Fibroblast of skin of left biceps (primary cell): ENCODE measurements around the gene SLC35E1.
A peak's percentile ranks its signal among the peaks of the same experiment; 100 is the strongest.
"Not testable (repeated sequence)": the region's sequence is repeated elsewhere in the genome, so short reads cannot be mapped to it uniquely, and the experiment has no call there.

Source experiments
- DNase-seq, 2 experiments: peaks; one replicate each; pipeline ENCODE4 v3.0.0-alpha.2; 2013; ENCODE audit warnings: low read depth in 2 of 2

Gene SLC35E1

DNA sequence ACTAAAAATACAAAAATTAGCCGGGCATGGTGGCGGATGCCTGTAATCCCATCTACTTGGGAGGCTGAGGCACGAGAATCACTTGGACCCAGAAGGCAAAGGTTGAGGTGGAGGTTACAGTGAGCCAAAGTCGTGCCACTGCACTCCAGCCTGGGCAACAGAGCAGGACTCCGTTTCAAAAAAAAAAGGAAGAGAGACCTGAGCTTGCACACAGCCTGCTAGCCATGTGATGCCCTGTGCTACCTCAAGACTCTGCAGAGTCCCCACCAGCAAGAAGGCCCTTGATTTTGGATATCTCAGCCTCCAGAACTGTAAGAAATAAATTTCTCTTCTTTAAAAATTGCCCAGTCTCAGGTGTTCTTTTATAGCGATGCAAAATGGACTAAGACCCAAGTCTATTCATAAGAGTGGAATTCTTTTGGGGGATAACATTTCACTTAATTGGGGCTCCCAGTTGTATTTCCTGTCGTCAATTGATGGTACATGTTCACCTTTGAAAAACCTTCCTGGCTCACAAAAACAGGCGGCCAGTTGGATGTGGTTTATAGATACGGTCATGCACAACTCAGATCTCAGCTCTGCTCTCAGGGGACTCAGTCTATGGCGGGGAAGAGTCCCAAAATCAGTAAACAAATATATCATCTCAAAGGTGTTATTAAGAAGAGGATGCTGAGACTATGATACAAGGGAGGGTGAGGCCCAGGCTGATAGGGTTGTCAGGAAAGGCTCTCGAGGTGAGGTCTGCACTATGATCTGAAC, 27.6 kb downstream of the SLC35E1 start:
- no peak for DNase-seq

DNA sequence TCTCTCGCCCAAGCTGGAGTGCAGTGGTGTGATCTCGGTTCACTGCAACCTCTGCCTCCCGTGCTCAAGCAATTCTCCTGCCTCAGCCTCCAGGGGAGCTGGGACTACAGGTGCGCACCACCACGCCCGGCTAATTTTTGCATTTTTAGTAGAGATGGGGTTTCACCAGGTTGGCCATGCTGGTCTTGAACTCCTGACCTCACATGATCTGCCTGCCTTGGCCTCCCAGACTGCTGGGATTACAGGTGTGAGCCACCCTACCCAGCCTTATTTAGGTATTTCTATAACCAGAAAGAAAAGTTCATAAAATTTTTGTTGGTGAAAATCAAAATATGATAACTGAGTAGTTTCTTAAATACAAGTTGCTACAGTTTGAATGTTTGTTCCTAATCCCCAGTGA, 28.5 kb downstream of the SLC35E1 start:
- DNase-seq, result not testable (repeated sequence)

- DNase-seq, result no peak
These were observed 29.2 kb downstream of the SLC35E1 start for GRCh38 chr19:16542910-16543472.

DNA sequence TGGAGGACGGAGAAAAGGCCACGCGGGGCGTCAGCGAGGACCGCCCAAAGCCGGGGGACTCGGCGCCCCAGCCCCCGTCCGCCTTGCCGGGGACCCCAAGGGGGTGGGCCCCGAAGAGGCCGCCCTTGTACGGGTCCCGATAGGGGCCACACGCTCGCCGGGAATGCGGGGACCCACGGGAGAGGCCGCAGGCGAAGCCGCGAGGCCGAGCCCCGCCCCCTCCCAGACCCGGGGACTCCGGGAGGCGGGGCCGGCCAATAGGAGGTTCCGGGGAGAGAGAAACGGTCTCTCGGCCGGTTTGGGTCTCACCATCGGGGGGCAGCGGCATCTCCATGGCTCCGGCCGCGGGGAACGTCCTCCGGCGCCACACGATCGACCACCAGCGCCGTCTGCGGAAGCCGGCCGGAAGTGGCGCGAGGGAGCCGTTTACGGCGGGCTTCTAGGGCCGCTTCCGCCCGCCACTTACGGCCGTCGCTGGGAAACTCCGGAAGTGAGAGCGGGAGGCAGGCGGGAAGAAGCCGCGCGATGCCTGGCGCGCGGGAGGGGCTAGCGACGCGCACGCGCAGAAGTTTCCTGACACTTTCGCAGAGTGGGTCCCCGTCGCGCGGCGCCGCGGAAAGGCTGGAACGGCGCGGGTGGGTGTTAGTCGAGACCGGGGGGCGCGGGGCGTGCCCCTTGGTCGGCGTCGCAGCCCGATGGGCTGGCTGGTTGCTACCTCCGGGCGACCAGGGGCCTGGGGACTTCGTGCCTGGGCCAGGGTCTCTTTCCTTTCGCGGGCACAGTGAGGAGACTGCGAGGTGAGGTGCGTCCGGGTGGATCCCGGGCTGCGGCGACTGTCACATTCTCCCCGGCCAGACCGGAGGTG, 29.9 kb downstream of the SLC35E1 start, which contains the start of gene CHERP:
Gene CHERP (minus strand): TSS at position 393 of the 865 bp plus-strand sequence. CDS start 59 bp downstream, at position 334.
- DNase-seq, result peak; percentile 80 to 82

DNA sequence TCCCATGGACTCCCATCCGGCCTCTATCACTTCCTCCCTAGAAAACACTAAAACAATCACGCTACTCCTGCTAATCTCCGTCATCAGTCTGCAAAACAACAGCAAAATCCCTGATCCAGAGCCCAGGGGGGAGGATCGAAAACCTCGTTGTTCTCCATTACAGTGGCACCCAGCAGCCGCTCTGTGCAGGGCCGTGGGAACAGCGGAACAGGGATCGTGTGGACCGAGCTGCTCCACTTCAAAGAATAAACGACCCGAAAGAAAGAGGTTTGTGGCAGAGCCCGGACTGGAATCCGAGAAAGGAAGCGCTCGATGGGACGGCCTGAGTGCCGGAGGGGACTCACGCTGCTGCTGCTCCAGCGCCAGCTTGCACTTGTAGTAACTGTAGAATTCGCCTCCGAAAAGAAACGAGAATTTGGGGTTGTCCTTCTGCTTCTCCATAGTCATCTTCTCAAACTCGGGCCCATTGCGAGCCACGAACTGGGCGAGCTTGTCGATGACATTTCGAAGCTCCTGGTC, 30.6 kb downstream of the SLC35E1 start:
- no peak for DNase-seq

DNA sequence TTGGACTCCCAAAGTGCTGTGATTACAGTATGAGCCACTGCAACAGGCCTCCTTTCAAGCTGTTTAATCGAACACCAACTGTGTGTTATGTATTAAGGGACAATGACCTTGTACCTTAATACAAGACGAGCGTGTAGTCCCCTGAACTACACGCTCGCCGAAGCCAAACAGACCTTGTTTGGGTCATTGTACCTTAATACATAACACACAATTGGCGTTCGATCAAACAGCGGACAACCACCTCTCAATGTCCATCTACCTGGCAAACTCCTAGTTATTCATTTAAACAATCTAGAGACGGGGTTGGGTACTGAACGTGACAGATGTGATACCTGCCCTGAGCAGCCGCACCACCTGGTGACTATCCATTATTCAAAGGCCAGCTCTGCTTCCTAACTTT, 31.3 kb downstream of the SLC35E1 start:
- DNase-seq, result no peak

GRCh38 chr19:16537111-16537510, 35.1 kb downstream of the SLC35E1 start:
- no peak for DNase-seq

GRCh38 chr19:16536130-16536529, 36.1 kb downstream of the SLC35E1 start:
- DNase-seq, result no peak

DNA sequence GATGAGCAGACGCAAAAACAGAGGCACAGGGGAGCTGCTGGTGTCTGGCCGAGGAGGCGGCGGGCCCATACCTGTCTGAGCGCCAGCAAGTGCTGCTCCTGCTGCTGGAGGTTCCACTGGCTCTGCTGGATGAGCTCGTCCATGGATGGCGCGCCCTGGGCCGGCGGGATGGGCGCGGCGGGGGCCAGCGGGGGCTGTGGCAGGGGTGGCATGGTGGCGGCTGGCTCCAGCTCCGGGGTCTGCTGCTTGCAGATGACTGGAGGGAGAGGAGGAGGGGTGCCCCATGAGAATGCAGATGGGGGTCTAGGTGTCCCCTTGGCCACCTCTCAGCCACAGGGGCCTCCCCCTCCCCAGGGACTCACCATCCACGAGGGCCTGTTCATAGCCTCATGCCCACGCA, 36.8 kb downstream of the SLC35E1 start:
- DNase-seq, result no peak

- no peak for DNase-seq
These were observed 39.6 kb downstream of the SLC35E1 start for GRCh38 chr19:16532440-16533234.

DNA sequence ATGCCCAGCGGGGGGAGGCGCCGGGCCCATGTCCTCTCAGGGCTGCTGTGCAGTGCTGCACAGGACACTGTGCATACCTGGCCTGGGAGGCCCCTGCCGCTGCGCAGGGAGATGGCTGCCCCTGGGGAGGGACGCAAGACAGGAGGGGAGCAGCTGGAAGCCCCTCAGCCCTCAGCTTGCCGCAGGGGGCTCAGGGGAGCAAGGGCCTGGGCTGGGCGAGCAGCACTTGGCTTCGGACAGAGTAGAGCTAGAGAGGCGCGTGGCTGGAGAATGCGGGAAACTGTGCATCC, 40.9 kb downstream of the SLC35E1 start:
- DNase-seq, result no peak

DNA sequence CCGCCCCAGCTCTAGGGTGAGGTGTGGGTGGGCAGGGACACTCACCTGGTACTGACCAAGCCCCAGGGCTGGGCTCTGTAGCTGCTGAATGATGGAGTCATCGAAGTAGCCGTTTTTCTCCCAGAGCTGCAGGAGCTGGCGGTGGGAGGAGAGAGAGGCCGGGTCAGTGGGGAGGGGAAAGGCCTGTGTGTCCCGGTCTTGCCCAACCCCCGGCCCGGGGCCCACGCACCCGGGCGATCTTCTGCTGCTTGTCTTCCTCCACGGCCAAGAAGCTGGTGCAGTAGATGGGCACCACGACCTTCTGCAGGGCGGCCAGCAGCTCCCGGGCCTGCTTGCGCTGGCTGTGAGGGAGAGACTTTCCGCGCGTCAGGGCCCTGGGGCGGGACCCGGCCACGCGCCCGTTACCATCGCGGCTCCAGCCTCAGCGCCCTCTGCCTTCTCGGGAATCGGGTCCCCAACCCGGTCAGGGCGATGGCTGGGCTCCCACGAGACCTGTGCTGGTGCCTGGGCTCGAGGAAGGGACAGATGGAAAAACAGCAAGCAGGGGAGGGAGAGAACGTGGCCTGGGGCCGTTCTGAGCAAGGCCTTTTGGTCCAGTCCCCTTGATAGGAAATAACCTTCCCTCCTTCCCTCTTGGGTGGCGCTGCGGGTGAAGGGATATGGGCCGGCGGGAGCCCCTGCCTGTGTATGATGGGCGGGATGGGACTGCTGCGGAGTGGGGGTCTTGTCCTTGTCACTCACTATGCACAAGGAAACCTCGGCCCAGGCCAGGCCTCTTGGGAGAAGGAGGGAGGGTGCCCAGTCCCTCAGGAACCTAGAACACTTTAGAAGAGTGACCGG, 41.5 kb downstream of the SLC35E1 start:
- no peak for DNase-seq

- DNase-seq, result no peak
These were observed 42.6 kb downstream of the SLC35E1 start for GRCh38 chr19:16529466-16530144.

DNA sequence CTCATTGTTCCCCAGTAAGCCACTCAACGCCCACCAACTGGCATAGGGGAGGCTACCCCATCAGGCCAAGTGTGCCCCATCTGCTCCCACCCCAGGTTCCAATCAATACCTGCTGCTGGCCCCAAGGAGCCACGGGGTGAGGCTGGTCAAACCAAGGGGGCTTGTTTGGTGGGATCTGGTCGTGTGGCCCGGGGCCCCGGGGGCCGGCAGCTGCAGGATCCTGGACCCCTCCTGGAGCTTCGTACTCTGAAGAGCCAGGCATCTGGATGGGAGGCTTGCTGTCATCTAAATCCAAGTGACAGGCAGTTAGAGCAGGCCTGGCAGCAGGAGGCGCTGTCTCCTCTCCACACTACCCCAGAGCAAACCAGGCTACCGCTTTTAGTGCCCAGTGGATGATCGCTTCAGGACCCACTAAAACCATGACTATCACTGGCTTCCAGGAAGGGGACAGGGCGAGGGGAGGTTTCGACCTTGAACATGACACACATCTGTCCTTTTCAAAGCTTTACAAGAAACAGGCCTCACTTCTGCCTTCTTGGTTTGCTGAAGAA, 44.2 kb downstream of the SLC35E1 start:
- DNase-seq, result no peak

DNA sequence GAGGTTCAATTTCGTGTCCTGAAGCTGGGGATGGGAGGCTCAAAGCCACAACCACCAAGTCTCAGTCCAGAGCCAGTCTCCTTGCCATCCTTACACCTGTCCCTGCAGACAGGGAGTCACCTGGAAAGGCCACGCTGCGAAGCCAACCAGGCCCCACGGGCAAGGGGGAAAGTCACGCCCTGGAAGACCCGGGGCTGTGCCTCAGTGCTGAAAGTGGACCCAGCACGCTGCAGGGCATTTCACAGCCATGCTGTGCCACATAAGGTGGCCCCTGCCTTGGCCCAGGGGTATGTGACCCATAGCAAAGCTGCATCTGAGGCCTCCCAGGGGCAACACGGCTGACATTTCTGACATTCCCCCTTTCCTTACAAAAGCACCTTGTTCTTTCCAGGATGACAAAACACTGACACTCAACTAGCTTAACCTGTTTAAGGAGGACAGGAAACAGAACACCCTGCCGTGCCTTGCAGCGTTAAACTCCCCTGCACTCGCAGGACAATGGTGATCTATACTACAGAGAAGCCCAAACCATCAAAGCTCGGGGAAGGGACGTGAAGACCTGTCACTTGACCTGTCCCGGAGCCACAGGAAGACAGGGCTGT, 44.8 kb downstream of the SLC35E1 start:
- no peak for DNase-seq

GRCh38 chr19:16525751-16526481, 46.3 kb downstream of the SLC35E1 start:
- DNase-seq, result no peak

- no peak for DNase-seq
These were observed 47.1 kb downstream of the SLC35E1 start for GRCh38 chr19:16524991-16525734.
